ENCODE data around the gene LIFR.

GRCh38 chr5:38531518-38531917 is 24.9 kb downstream of the LIFR start:
- no peak for TF ChIP-seq CTCF (IDR thresholded peaks at IDR 0.05)
- no peak for TF ChIP-seq POLR2A (IDR thresholded peaks at IDR 0.05)

Measured in heart left ventricle (tissue), 13 donors.